ENCODE results near the gene MRPL48. TPM values are rescaled to one million over a fixed set of nuclear protein-coding genes. Genes with fewer than 3 reads are reported as not detected.
A peak's percentile ranks its signal among the peaks of the same experiment; 100 is the strongest.

The MRPL48 gene
- total and polyA plus RNA-seq, 10 of the 15 experiments (the other 5 are each of a cell fraction or from before 2014, with no cell fraction given) = 46.7 to 159 (median 83.4) TPM

GRCh38 chr11:73787051-73787642, 527 bp upstream of the MRPL48 start:
- peak overlapping the region; percentile 83 for H3K27ac ChIP-seq (ENCODE audit: control insufficient read depth, insufficient read depth)
- WGBS (ENCODE audit: insufficient coverage, insufficient replicate concordance, low lambda C conversion rate, missing lambda C conversion rate) = 84% methylated on average over 17 of the region's 17 CpGs
- no peak for DNase-seq (ENCODE audit: low read depth, low spot score)
- H3K27me3 ChIP-seq (replicated peaks in 1 of 2; ENCODE audit: control insufficient read depth in 2 of 2, insufficient read depth in 2 of 2, low read length in 1 of 2) = no peaks in the 10 kb centered on the region
- peak; percentile 2 for ATAC-seq
- in situ Hi-C loops (cut with MboI) (no loop called here), intact Hi-C loops (cut with micrococcal nuclease; ENCODE audit: unreplicated experiment) (no loop called here)
- H3K36me3 ChIP-seq (ENCODE audit: control insufficient read depth in 2 of 2, insufficient read depth in 2 of 2, low read length in 1 of 2) = no peaks in the 10 kb centered on the region
- peaks cover 17% of the 10 kb centered on the region for H3K79me2 ChIP-seq (ENCODE audit: control insufficient read depth, insufficient read depth, low read length)
- peak overlapping the region; percentile 83 for H3K4me3 ChIP-seq
- H3K9ac ChIP-seq (ENCODE audit: control insufficient read depth, insufficient read depth, low read length) = peak overlapping the region; percentile 82
- H2AFZ ChIP-seq (ENCODE audit: control insufficient read depth, low read depth, low read length) = peak overlapping the region; percentile 97
- no peak for FAIRE-seq
- RAD21 ChIA-PET (ENCODE audit: unreplicated experiment) = interaction anchor here (1.2 to 1.8 kb wide), 3 partner anchors 8 to 29 kb away, joined by 4 to 11 read pairs (median 5); partner anchors contain the start of gene RAB6A
- H3K4me1 ChIP-seq (ENCODE audit: control insufficient read depth, insufficient read depth, low read length) = peaks cover 2% of the 10 kb centered on the region; the same call in 1 of the 2 replicates
- peak overlapping the region; percentile 11 for H3K4me2 ChIP-seq (ENCODE audit: control insufficient read depth, insufficient read depth)
- BruUV-seq (replicated peaks) = no TSS peak
- no peaks in the 10 kb centered on the region for H4K20me1 ChIP-seq (ENCODE audit: control insufficient read depth, insufficient read depth)
- no peaks in the 10 kb centered on the region for H3K9me3 ChIP-seq (replicated peaks; ENCODE audit: control insufficient read depth, insufficient read depth, low read length)
- SMC1A ChIA-PET (ENCODE audit: uncharacterized antibody, unreplicated experiment) = interaction anchor here (1.8 kb wide), 1 partner anchor 8 kb away, joined by 6 read pairs; no protein-coding TSS in a partner anchor
- POLR2A ChIA-PET = interaction anchor here (0.6 to 2.5 kb wide), 7 partner anchors 8 to 397 kb away, joined by 3 to 14 read pairs (median 13); partner anchors contain the start of genes C2CD3, PPME1 and RAB6A
- CTCF ChIA-PET = interaction anchor here (0.8 to 1.4 kb wide), 2 partner anchors 7 to 26 kb away, joined by 3 to 4 read pairs; partner anchors contain the start of gene RAB6A
- no peak for TF ChIP-seq GATAD2B (conservative IDR thresholded peaks at IDR 0.05; ENCODE audit: low read depth)
- no peak for TF ChIP-seq MEF2A (IDR thresholded peaks at IDR 0.05; ENCODE audit: insufficient read depth, low read depth, low read length)
- no peak for TF ChIP-seq RELB (IDR thresholded peaks at IDR 0.05; ENCODE audit: low read depth)
- TF ChIP-seq ZBTB11 (CRISPR knock-in tag; IDR thresholded peaks at IDR 0.05) = no peak
- no peak for TF ChIP-seq PML (IDR thresholded peaks at IDR 0.05; ENCODE audit: low read length)
- TF ChIP-seq BRCA1 (IDR thresholded peaks at IDR 0.05; ENCODE audit: low read depth, low read length) = no peak
- TF ChIP-seq ASH2L (IDR thresholded peaks at IDR 0.05; ENCODE audit: borderline replicate concordance, low read depth) = no peak
- no peak for TF ChIP-seq MYB (IDR thresholded peaks at IDR 0.05; ENCODE audit: borderline replicate concordance, low read depth, low read length)
- peak; percentile 85 for TF ChIP-seq MLLT1 (IDR thresholded peaks at IDR 0.05)
